HPDE6-E6E7 (cell line): ENCODE results near the gene CINP.

Experiments used
- DNase-seq: peaks from one replicate; pipeline ENCODE4 v3.0.0; 2011; ENCODE audit warnings: missing footprints; ENCODE audit errors: extremely low spot score

Gene CINP

DNA sequence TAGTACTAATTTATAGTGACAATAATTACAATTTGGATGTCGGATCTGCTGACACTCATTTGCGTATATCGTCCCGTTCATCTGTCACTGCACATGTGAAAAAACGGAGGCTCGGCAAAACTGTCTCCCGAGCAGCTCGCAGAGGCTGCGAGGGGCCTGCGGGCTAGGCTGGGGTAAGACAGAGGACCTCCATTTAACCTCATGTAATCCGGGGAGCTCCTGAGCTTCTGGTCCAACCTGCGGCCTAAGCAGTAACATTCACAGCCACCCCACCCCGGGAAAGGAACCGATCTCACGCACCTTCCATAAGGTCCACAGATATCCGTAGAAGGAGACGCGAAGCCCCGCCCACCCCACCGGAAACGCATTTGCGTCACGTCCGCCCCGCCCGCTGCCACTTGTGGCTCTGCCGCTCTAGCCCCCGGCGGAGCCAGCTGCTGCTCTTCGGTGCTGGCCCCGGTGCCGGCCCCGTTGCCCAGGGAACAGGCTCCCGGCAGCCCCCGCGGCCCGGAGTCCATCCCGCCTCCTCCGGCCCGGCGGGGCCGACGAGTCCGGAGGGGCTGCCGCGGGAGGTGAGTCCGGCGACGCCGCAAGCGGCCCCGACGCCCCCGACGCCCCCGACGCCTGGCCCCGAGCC is at the start of gene CINP, which contains the start of gene TECPR2:
Gene CINP (minus strand): TSS at position 346 of the 637 bp plus-strand sequence. CDS start 39 bp downstream, at position 307.
Gene TECPR2 (plus strand): TSS at position 397 of the 637 bp plus-strand sequence. CDS start 13,781 bp downstream, outside the sequence.
- peak; percentile 99 for DNase-seq

- no peak for DNase-seq
These were observed 46.0 kb upstream of the CINP start for GRCh38 chr14:102408724-102409123.

- no peak for DNase-seq
These were observed 44.6 kb upstream of the CINP start for GRCh38 chr14:102407258-102407657.

- no peak for DNase-seq
These were observed 40.3 kb upstream of the CINP start for GRCh38 chr14:102403028-102403427.

GRCh38 chr14:102396521-102396920 is 33.8 kb upstream of the CINP start:
- DNase-seq: no peak

GRCh38 chr14:102394717-102395375 is 32.2 kb upstream of the CINP start:
- DNase-seq: no peak

DNA sequence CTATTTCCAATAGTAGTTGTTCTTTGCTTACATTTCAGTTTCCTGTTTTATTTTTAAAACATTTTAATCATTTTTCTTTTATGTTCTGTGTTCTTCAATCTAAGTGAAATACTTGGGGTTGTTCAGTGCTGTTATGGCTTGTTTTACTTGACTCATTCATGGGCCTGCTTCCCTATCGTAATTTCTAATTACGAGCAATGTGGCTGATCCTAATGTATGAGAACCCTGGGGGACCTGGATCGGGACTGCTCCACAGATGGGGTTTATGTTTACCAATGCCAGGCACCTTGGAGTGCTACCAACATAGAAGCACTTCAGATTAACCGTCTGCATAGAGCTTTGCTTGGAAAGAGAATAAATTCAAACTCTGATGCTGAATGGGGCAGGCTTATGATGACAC is 29.8 kb upstream of the CINP start:
- no peak for DNase-seq

GRCh38 chr14:102390064-102390855 is 27.6 kb upstream of the CINP start:
- no peak for DNase-seq

GRCh38 chr14:102389246-102389645 is 26.6 kb upstream of the CINP start:
- no peak for DNase-seq

DNA sequence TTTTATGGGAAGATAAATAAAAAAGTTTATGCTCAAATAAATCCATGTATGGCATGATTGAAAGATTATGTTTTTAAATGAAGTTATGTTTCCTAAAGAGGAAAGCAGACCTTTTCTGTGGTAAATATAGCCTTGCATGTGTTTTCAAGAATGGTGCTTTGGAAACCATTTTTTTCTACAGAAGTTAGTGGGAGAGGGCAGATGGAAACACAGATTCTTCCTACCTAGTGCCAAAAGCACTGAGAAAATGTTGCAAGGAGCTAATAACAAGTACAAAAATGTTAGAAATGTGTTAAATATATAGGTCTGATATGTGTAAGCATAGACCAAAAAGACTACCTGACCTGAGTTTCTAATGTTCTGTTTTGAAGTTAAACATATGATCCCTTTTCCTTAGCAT is 24.4 kb upstream of the CINP start:
- DNase-seq: no peak

DNA sequence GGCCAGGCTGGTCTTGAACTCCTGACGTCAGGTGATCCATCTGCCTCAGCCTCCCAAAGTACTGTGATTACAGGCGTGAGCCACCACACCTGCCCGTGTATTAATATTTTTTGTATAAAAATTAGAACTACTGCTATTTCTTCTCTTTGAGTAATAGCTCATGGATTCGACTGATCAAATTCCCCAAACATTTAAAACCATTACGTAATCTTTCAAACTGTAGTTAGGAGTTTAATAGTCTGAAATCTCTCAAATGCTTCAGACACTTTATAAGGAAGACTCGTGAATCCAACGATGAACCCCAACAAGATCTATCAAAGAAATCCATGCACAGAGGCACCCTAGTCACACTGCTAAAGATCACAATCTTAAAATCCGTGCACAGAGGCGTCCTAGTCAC is 16.1 kb upstream of the CINP start:
- DNase-seq: no peak

GRCh38 chr14:102377696-102378095 is 15.0 kb upstream of the CINP start:
- no peak for DNase-seq

GRCh38 chr14:102375119-102375518 is 12.4 kb upstream of the CINP start:
- DNase-seq: no peak

DNA sequence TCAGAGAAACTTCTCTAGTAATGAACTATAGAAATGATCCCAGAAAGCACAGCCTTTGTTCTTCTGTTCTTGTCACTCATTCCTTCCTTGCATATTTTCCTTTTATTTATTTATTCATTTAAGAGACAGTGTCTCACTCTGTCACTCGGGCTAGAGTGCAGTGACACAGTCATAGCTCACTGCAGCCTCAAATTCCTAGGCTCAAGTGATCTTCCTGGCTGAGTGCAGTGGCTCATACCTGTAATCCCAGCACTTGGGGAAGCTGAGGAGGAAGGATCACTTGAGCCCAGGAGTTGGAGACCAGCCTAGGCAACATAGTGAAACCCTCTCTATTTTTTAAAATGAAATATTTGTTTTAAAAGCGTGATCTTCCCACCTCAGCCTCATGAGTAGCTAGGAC is 11.6 kb upstream of the CINP start:
- no peak for DNase-seq

DNA sequence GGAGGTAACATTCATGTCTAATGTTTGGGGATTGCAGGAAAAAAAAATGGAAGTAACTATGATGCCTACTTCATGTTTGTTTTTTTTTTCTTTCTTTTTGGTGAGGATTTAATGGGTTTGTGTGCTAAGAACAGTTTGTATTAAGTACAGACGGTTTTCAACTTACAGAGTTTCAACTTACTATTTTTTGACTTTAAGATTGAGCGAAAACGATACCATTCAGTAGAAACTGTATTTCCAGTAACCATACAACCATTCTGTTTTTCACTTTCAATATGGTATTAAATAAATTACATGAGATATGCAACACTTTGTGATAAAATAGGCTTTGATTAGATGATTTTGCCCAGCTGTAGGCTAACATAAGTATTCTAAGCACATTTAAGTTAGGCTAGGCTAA is 10.4 kb upstream of the CINP start:
- DNase-seq: no peak

- DNase-seq: no peak
These were observed 8.7 kb upstream of the CINP start for GRCh38 chr14:102371361-102371760.

DNA sequence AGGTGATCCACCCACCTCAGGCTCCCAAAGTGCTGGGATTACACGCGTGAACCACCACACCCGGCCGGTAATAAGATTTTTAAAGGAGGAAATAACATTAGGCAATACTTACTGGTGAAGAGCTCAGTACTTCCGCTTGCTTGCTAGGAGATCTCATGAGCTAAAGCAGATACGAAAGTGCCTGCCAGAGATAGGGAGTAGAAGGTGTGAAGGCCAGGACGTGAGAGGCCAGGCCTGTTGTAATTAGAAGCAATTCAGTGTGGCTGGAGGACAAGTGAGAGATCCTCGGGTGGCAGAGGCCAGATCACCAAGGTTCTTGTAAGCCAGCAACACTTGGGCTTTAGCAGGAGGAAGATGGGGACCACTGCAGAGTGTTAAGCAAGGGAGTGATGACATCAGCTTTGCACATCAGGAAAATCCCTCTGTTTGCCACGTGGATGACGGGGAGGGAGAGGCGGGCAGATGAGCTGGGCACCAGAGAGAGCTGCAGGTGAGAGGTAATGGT is 7.7 kb upstream of the CINP start:
- DNase-seq: no peak

- DNase-seq: peak; percentile 39
These were observed 673 bp upstream of the CINP start for GRCh38 chr14:102363182-102363943.

- peak; percentile 37 for DNase-seq
These were observed 606 bp downstream of the CINP start for GRCh38 chr14:102362084-102362483.

DNA sequence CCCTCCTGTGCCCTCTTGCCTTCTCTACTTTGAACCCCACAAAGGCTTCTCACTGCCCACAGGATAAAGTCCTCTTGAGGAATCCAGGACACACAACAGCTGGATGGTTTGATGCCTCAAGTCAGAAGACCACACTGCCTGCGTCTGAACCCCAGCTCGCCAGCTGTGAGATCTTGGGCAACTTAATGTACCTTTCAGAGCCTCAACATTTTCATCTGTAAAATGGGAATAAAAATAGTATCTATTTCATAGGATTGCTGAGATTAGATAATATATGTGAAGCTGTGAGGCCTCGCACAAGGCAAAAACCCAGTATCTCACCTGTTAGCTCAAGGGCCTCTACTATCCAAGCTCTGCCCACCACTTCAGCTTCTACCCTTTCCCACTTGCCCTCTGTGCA is 2.3 kb downstream of the CINP start:
- no peak for DNase-seq

DNA sequence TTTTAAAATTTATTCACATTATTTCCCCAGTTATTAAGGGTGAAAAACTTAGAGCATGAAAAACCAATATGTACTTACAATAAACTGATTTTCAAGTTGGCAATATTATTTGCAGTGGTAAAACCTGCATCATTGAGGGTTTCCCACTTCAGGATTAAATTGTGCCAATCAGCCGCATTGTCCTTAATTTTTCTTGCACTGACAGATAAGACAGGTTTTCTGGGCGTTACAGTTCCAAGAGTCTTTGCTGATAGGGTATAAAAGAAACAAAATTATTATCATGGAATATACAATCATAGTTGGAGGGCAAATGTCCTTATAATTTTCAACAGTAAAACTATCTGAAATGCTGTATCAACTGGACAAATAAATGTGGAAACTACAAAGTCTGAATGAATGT is 3.3 kb downstream of the CINP start:
- DNase-seq: no peak

DNA sequence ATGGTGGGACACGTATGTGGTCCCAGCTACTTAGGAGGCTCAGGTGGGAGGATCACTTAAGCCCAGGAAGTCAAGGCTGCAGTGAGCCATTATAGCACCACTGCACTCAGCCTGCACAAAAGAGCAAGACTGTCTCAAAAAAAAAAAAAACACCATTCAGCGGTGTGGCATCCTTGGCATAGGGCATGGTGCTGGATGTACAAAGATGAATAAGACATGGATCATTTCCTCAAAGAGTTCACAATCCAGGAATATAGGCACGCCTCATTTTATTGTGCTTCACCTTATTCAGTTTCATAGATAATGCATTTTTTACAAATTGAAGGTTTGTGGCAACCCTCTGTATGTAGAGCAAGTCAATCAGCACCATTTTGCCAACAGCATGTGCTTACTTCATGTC is 6.4 kb downstream of the CINP start:
- DNase-seq: no peak
